ENCODE results near the gene NOL6.
A peak's percentile ranks its signal among the peaks of the same experiment; 100 is the strongest.

NOL6 gene

GRCh38 chr9:33475357-33475756 lies 1.6 kb upstream of the NOL6 start:
- TF ChIP-seq CTCF (IDR thresholded peaks at IDR 0.05): no peak
- H3K27ac ChIP-seq: no peak overlapping the region
- no peak overlapping the region for H3K4me3 ChIP-seq
- DNase-seq (ENCODE audit: low spot score): no peak

DNA sequence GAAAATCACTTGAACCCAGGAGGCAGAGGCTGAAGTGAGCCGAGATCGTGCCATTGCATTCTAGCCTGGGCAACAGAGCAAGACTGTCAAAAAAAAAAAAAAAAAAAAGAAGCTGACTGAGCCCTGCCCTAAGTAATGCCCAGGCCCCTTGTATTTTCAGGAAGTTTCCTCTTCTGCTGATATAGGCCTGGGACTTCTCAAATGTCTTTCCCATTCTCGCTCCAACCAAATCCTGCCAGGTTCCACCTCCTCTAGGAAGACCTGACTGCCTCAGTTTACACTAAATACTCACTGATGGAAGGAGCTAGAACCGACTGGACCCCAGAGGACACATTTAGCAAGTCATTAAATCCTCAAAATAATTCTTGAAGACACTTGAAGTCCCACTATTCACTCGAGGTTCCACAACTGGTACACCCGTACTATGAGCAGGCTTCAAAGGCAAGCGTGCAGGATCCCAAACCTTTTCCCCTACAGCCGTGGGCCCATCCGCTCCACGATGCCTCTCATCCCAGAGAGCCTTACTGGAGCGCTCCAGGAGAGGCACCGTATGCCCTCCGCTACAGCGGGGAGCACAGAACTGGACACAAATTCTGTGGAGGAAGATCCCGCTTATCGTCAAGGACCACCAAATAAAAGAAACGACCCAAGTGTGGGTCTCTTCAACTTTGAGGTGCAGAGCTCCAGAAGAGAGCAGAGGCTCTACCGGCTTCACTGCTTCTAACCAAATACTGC lies 676 bp downstream of the NOL6 start:
- Histone ChIP-seq H3K27ac (peak overlapping the region in 1 of 2 donors; percentile 61), H3K4me3 (peak overlapping the region; percentile 90)
- no peak for TF ChIP-seq CTCF (IDR thresholded peaks at IDR 0.05)
- DNase-seq (ENCODE audit: low spot score): peak; percentile 69

DNA sequence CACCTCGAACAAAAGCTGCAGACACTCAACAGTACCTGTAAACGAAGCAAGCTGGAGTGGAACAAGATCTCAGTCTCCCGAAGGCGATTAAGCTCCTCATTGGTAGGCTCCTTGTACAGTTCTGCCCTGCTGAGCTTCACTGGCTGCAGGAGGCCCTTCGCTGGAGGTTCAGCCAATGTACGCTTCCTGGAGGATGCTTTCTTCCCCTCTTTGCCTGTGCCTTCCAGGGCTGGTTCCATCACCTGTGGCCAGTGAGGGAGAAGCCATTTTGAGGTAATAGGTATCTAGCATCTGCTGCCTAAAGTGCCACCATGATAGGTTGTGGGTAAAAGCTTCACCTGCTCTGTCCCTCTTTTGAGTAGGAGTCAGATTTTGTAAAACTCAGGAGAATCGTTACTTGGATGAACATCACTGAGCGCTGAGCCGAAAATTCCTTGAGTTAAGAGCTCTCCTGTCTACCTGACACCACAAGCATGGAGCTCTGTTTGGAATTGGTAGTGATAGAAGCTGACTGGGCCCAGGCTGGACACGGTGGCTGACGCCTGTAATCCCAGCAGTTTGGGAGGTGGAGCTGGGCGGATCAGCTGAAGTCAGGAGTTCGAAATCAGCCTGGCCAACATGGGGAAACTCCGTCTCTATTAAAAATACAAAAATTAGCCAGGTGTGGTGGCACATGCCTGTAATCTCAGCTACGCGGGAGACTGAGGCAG lies 1.4 kb downstream of the NOL6 start:
- H3K4me3 ChIP-seq: peak overlapping the region; percentile 90
- H3K27ac ChIP-seq: no peak overlapping the region
- DNase-seq (ENCODE audit: low spot score): peak; percentile 43
- no peak for TF ChIP-seq CTCF (IDR thresholded peaks at IDR 0.05)

- DNase-seq (ENCODE audit: low spot score): no peak
- Histone ChIP-seq H3K27ac (no peak overlapping the region), H3K4me3 (no peak overlapping the region)
- TF ChIP-seq CTCF (IDR thresholded peaks at IDR 0.05): no peak
Observed at GRCh38 chr9:33471361-33471760, 2.4 kb downstream of the NOL6 start.

DNA sequence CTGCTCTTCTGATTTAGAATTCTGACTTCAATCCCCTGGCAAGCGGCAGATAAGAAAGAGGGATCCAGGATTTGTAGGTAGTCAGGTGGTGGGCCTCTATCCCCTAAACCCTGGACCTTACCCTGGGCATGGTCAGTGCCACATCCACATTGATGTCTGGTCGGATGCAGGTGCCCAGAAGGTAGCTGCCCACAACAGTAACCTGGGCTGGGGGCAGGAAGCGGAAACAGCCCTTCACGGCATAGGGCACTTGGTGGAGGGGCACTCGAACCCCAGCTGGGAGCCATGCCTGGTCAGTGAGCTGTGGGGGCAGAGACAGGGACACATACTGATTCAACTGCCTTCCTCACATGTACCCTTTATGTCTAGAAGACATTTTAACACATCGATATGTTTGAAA lies 3.8 kb downstream of the NOL6 start:
- Histone ChIP-seq H3K27ac (no peak overlapping the region), H3K4me3 (no peak overlapping the region)
- no peak for DNase-seq (ENCODE audit: low spot score)
- no peak for TF ChIP-seq CTCF (IDR thresholded peaks at IDR 0.05)

GRCh38 chr9:33468797-33469621 lies 4.7 kb downstream of the NOL6 start:
- no peak for DNase-seq (ENCODE audit: low spot score)
- H3K4me3 ChIP-seq: no peak overlapping the region
- TF ChIP-seq CTCF (IDR thresholded peaks at IDR 0.05): no peak
- H3K27ac ChIP-seq: no peak overlapping the region
